Hepatocyte (in vitro differentiated cells): ENCODE data around the gene PELI3.

Source experiments
- EZH2 ChIP-seq: fragments of 200-600 bp; sonication (generic); IDR thresholded peaks from 2 replicates; pipeline ENCODE4 v1.6.1; 2016; ENCODE audit warnings: antibody characterized with exemption, mild to moderate bottlenecking, borderline replicate concordance
- EZH2phosphoT487 ChIP-seq: fragments of 200-600 bp; sonication (generic); IDR thresholded peaks from one replicate; pipeline ENCODE4 v1.6.1; 2018; ENCODE audit warnings: antibody characterized with exemption, mild to moderate bottlenecking, low read depth, moderate library complexity; ENCODE audit not compliant: unreplicated experiment, severe bottlenecking
- TF ChIP-seq, protein P1 (sequence below): fragments of 200-600 bp; sonication (generic); IDR thresholded peaks from 2 replicates; pipeline ENCODE4 v1.5.1; 2016; ENCODE audit warnings: antibody characterized with exemption, mild to moderate bottlenecking; ENCODE audit not compliant: poor library complexity

DNA sequence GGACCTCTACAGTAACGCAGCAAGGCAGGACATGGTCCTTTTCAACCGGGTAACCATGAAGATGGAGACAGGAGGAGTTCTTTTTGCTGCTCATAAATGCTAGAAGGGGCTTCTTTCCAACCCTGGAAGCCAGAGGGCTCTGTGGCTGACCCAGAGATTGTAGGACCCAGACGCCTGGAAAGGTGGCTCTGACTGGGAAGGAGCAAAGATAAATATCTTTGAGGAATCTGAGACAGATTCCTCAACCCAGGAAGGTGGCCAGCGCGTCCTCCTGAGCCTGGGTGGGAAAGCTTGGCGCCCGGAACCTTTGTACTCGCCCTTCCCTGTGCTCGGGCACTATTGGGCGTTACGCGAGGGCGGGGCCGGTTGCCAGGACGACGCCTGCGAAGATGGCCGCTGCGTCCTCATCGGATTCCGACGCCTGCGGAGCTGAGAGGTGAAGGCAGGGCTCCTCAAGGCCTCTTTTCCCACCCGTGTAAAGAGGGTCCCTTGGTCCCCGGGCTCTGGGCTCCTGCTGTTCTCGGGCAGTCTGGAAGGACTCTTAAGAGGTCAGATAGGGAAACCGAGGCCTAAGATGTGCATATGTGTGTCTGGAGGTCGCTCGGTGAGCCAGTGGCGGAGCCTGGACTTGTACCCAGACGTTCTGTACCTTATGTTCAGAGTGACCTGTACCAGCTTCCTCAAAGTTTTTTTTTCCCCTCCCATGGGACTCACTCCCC lies 43.7 kb downstream of the PELI3 start, which contains the start of gene BBS1:
- TF ChIP-seq, protein P1, sequence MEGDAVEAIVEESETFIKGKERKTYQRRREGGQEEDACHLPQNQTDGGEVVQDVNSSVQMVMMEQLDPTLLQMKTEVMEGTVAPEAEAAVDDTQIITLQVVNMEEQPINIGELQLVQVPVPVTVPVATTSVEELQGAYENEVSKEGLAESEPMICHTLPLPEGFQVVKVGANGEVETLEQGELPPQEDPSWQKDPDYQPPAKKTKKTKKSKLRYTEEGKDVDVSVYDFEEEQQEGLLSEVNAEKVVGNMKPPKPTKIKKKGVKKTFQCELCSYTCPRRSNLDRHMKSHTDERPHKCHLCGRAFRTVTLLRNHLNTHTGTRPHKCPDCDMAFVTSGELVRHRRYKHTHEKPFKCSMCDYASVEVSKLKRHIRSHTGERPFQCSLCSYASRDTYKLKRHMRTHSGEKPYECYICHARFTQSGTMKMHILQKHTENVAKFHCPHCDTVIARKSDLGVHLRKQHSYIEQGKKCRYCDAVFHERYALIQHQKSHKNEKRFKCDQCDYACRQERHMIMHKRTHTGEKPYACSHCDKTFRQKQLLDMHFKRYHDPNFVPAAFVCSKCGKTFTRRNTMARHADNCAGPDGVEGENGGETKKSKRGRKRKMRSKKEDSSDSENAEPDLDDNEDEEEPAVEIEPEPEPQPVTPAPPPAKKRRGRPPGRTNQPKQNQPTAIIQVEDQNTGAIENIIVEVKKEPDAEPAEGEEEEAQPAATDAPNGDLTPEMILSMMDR, result no peak
- TF ChIP-seq EZH2 (no peak), EZH2phosphoT487 (no peak)
